Activated T-helper 1 cell treated with anti-CD3 and anti-CD28 coated beads, Interleukin-2, amount 50 U/mL, for 16 hours (primary cell): Measurements from ENCODE around the gene STAG1.
"Not testable (repeated sequence)": the region's sequence is repeated elsewhere in the genome, so short reads cannot be mapped to it uniquely, and the experiment has no call there.

Experiments
- DNase-seq, 2 donors: peaks; one replicate each; pipeline ENCODE4 v3.0.0-alpha.2; 2020; ENCODE audit warnings: low read depth in 1 of 2, low spot score in 1 of 2

Gene STAG1

GRCh38 chr3:136749091-136749490 lies 3.1 kb downstream of the STAG1 start:
- DNase-seq: no peak

- no peak for DNase-seq
Observed at GRCh38 chr3:136745916-136746315, 6.3 kb downstream of the STAG1 start.

- no peak for DNase-seq
Observed at GRCh38 chr3:136741063-136741462, 11.1 kb downstream of the STAG1 start.

- DNase-seq: no peak
Observed at GRCh38 chr3:136740351-136740958, 11.7 kb downstream of the STAG1 start.

GRCh38 chr3:136736950-136737349 lies 15.2 kb downstream of the STAG1 start:
- not testable (repeated sequence) for DNase-seq

- no peak for DNase-seq
Observed at GRCh38 chr3:136735103-136735502, 17.1 kb downstream of the STAG1 start.

- no peak for DNase-seq
Observed at GRCh38 chr3:136734382-136735070, 17.7 kb downstream of the STAG1 start.

- no peak for DNase-seq
Observed at GRCh38 chr3:136733317-136733833, 18.8 kb downstream of the STAG1 start.

- DNase-seq: no peak
Observed at GRCh38 chr3:136731274-136731884, 20.8 kb downstream of the STAG1 start.

GRCh38 chr3:136730595-136731273 lies 21.4 kb downstream of the STAG1 start:
- DNase-seq: no peak

GRCh38 chr3:136728918-136729317 lies 23.3 kb downstream of the STAG1 start:
- DNase-seq: no peak

- no peak for DNase-seq
Observed at GRCh38 chr3:136728473-136728872, 23.7 kb downstream of the STAG1 start.

- DNase-seq: no peak
Observed at GRCh38 chr3:136725468-136725867, 26.7 kb downstream of the STAG1 start.

GRCh38 chr3:136722916-136723315 lies 29.3 kb downstream of the STAG1 start:
- DNase-seq: not testable (repeated sequence)

- not testable (repeated sequence) for DNase-seq
Observed at GRCh38 chr3:136722399-136722798, 29.8 kb downstream of the STAG1 start.

GRCh38 chr3:136720091-136720490 lies 32.1 kb downstream of the STAG1 start:
- DNase-seq: no peak

GRCh38 chr3:136716629-136717028 lies 35.5 kb downstream of the STAG1 start:
- no peak for DNase-seq

- DNase-seq: no peak
Observed at GRCh38 chr3:136714020-136714419, 38.2 kb downstream of the STAG1 start.

GRCh38 chr3:136712941-136713340 lies 39.2 kb downstream of the STAG1 start:
- no peak for DNase-seq

GRCh38 chr3:136711888-136712287 lies 40.3 kb downstream of the STAG1 start:
- DNase-seq: not testable (repeated sequence)

GRCh38 chr3:136711277-136711676 lies 40.9 kb downstream of the STAG1 start:
- no peak for DNase-seq

- not testable (repeated sequence) for DNase-seq
Observed at GRCh38 chr3:136709775-136710174, 42.4 kb downstream of the STAG1 start.
